WERI-Rb-1 (cell line): Measurements from ENCODE around the gene PTH2R.

ENCODE experiments used
- DNase-seq: peaks from one replicate; pipeline ENCODE4 v3.0.0-alpha.2; 2020
- H3K27ac ChIP-seq: fragments of 250-450 bp; sonication (Bioruptor Pico); 2 replicates; pipeline ENCODE4 v1.5.1; 2020; ENCODE audit warnings: mild to moderate bottlenecking, moderate library complexity
- H3K27me3 ChIP-seq: fragments of 250-450 bp; sonication (Bioruptor Pico); 2 replicates; pipeline ENCODE4 v1.5.1; 2021; ENCODE audit warnings: mild to moderate bottlenecking, low read depth, moderate library complexity; ENCODE audit not compliant: insufficient read depth, severe bottlenecking
- H3K36me3 ChIP-seq: fragments of 250-450 bp; sonication (Bioruptor Pico); 2 replicates; pipeline ENCODE4 v1.5.1; 2020; ENCODE audit warnings: mild to moderate bottlenecking, moderate library complexity
- H3K4me3 ChIP-seq: 2 replicates; pipeline ENCODE4 v1.5.1; 2011; ENCODE audit warnings: low read depth, mild to moderate bottlenecking, control low read depth, low read length
- H3K9me3 ChIP-seq: fragments of 250-450 bp; sonication (Bioruptor Pico); 2 replicates; pipeline ENCODE4 v1.5.1; 2021; ENCODE audit warnings: mild to moderate bottlenecking, moderate library complexity; ENCODE audit not compliant: severe bottlenecking
- CTCF ChIP-seq: IDR thresholded peaks from 2 replicates; pipeline ENCODE4 v1.5.1; 2011; ENCODE audit warnings: low read depth, mild to moderate bottlenecking, control low read depth, inconsistent platforms, low read length

PTH2R gene

GRCh38 chr2:208361077-208361441, 45.5 kb upstream of the PTH2R start:
- H3K27ac ChIP-seq: no peak overlapping the region
- H3K27me3 ChIP-seq: no peaks in the 10 kb centered on the region
- peaks cover 3% of the 10 kb centered on the region for H3K36me3 ChIP-seq
- no peak overlapping the region for H3K4me3 ChIP-seq
- H3K9me3 ChIP-seq: no peaks in the 10 kb centered on the region
- DNase-seq: no peak
- no peak for TF ChIP-seq CTCF

- no peak overlapping the region for H3K27ac ChIP-seq
- H3K36me3 ChIP-seq: peaks cover 3% of the 10 kb centered on the region; the same call in 1 of the 2 replicates
- DNase-seq: no peak
- H3K27me3 ChIP-seq: no peaks in the 10 kb centered on the region
- H3K9me3 ChIP-seq: no peaks in the 10 kb centered on the region
- no peak for TF ChIP-seq CTCF
- no peak overlapping the region for H3K4me3 ChIP-seq
These were observed 43.1 kb upstream of the PTH2R start for GRCh38 chr2:208363485-208363884.

- H3K36me3 ChIP-seq: no peaks in the 10 kb centered on the region
- no peak overlapping the region for H3K4me3 ChIP-seq
- H3K27me3 ChIP-seq: no peaks in the 10 kb centered on the region
- no peak overlapping the region for H3K27ac ChIP-seq
- TF ChIP-seq CTCF: no peak
- no peak for DNase-seq
- H3K9me3 ChIP-seq: no peaks in the 10 kb centered on the region
These were observed 40.1 kb upstream of the PTH2R start for GRCh38 chr2:208366215-208367127.

- Histone ChIP-seq H3K4me3 (no peak overlapping the region), H3K27me3 (no peaks in the 10 kb centered on the region), H3K27ac (no peak overlapping the region), H3K36me3 (no peaks in the 10 kb centered on the region), H3K9me3 (no peaks in the 10 kb centered on the region)
- TF ChIP-seq CTCF: no peak
- no peak for DNase-seq
These were observed 37.5 kb upstream of the PTH2R start for GRCh38 chr2:208369091-208369490.

GRCh38 chr2:208370881-208371633, 35.5 kb upstream of the PTH2R start:
- no peak for TF ChIP-seq CTCF
- H3K9me3 ChIP-seq: no peaks in the 10 kb centered on the region
- H3K4me3 ChIP-seq: no peak overlapping the region
- H3K27ac ChIP-seq: no peak overlapping the region
- no peaks in the 10 kb centered on the region for H3K36me3 ChIP-seq
- no peak for DNase-seq
- H3K27me3 ChIP-seq: no peaks in the 10 kb centered on the region
